CD4-positive, alpha-beta memory T cell (primary cell): ENCODE results near the gene ITPRIP. TPM values are rescaled to one million over a fixed set of nuclear protein-coding genes. Genes with fewer than 3 reads are reported as not detected.

ENCODE experiments used
- CTCF ChIA-PET: fragments of 350-600 bp; sonication (Branson Sonifier 250); formaldehyde crosslinking; loops from one replicate; lab custom pipeline; 2021; ENCODE audit warnings: inconsistent platforms; ENCODE audit not compliant: partially characterized antibody; lab: Charles Lee
- POLR2A ChIA-PET: fragments of 350-600 bp; sonication (Branson Sonifier 250); formaldehyde crosslinking; loops from one replicate; lab custom pipeline; 2021; ENCODE audit not compliant: partially characterized antibody; lab: Charles Lee
- DNase-seq, 5 donors: peaks; one replicate each; pipeline versions ENCODE4 v3.0.0 to v3.0.0-alpha.2; 2020 to 2022; ENCODE audit warnings: mixed read lengths in 1 of 5
- H3K27ac ChIP-seq: one replicate; pipeline ENCODE4 v1.7.0; 2013; ENCODE audit warnings: low read depth, low read length
- H3K27me3 ChIP-seq: 2 replicates; pipeline ENCODE4 v1.7.0; 2013; ENCODE audit warnings: mild to moderate bottlenecking, low read length, moderate library complexity; ENCODE audit not compliant: insufficient read depth
- H3K36me3 ChIP-seq: 2 replicates; pipeline ENCODE4 v1.7.0; 2013; ENCODE audit warnings: mild to moderate bottlenecking, low read length, moderate library complexity; ENCODE audit not compliant: insufficient read depth
- H3K4me1 ChIP-seq: 2 replicates; pipeline ENCODE4 v1.7.0; 2013; ENCODE audit warnings: mild to moderate bottlenecking, low read length, moderate library complexity; ENCODE audit not compliant: insufficient read depth
- H3K4me3 ChIP-seq, 2 donors: one replicate each; pipeline ENCODE4 v1.7.0; 2013; ENCODE audit warnings: low read length in 2 of 2, mild to moderate bottlenecking in 1 of 2
- H3K9me3 ChIP-seq, 2 donors: one replicate each; pipeline ENCODE4 v1.7.0; 2013; ENCODE audit warnings: low read length in 2 of 2, control low read depth in 1 of 2; ENCODE audit not compliant: control insufficient read depth in 1 of 2
- H3K27ac Mint-ChIP-seq, 7 donors: one replicate each; pipeline ENCODE4 v1.8.0; 2020 to 2021; ENCODE audit warnings: mixed read lengths in 7 of 7, mild to moderate bottlenecking in 6 of 7, inconsistent platforms in 3 of 7, moderate library complexity in 3 of 7
- H3K27me3 Mint-ChIP-seq, 2 donors: one replicate each; pipeline ENCODE4 v1.8.0; 2020 to 2021; ENCODE audit warnings: mixed read lengths in 2 of 2
- H3K36me3 Mint-ChIP-seq, 2 donors: one replicate each; pipeline ENCODE4 v1.8.0; 2020 to 2021; ENCODE audit warnings: mixed read lengths in 2 of 2, inconsistent platforms in 1 of 2, mild to moderate bottlenecking in 1 of 2
- H3K4me1 Mint-ChIP-seq, 4 donors: one replicate each; pipeline ENCODE4 v1.8.0; 2020 to 2021; ENCODE audit warnings: mixed read lengths in 4 of 4, mild to moderate bottlenecking in 1 of 4
- H3K4me3 Mint-ChIP-seq, 8 donors: one replicate each; pipeline ENCODE4 v1.8.0; 2020 to 2021; ENCODE audit warnings: mixed read lengths in 8 of 8, mild to moderate bottlenecking in 7 of 8, moderate library complexity in 6 of 8, inconsistent platforms in 3 of 8
- H3K9me3 Mint-ChIP-seq, 8 donors: one replicate each; pipeline ENCODE4 v1.8.0; 2020 to 2021; ENCODE audit warnings: mixed read lengths in 8 of 8, mild to moderate bottlenecking in 5 of 8, inconsistent platforms in 3 of 8, moderate library complexity in 1 of 8
- intact Hi-C: fragments of 100-400 bp; cut with micrococcal nuclease; formaldehyde crosslinking; loops from one replicate; pipeline ENCODE4 v1.15.1; 2023
- polyA plus RNA-seq, 2 donors: library from polyadenylated mRNA; unstranded; fragments of 300-500 nt; fragmentation: Illumina TruSeq; gene quantifications; one replicate each; pipeline ENCODE4 v1.2.3, GENCODE V29; 2021
- total RNA-seq, 2 experiments: library from RNA; stranded (reverse); gene quantifications; one replicate each; pipeline ENCODE4 v1.2.3, GENCODE V29; 2021

The ITPRIP gene
- total and polyA plus RNA-seq, 4 experiments from 2014 or later = 10.3 to 15.7 (median 14.2) TPM

DNA sequence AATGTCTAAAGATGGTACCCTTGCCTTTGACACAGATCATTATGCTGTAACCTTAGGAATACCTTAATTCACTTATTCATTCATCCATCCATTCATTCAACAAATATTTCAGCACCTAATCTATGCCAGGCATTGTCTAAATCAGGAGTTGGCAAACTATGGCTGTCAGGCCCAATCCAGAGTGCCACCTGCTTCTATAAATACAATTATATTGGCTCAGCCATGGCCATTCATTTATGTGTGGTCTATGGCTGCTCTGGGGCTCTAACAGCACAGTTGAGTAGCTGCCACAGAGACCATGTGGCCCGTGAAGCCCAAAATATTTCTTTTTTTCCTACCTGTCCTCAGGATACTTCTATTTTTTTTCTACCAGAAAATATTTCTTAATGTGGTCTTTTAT lies 6.0 kb upstream of the ITPRIP start:
- ChIA-PET POLR2A (no interaction called here), CTCF (interaction anchor here (10.0 to 11.8 kb wide), 2 partner anchors 39 to 51 kb away, joined by 449 to 481 read pairs; no protein-coding TSS in a partner anchor)
- no peak for DNase-seq
- no peak overlapping the region for H3K27ac Mint-ChIP-seq
- no peaks in the 10 kb centered on the region for H3K36me3 Mint-ChIP-seq
- H3K9me3 ChIP-seq = no peaks in the 10 kb centered on the region
- no peak overlapping the region for H3K4me3 ChIP-seq
- H3K4me1 ChIP-seq = peaks cover 12% of the 10 kb centered on the region
- peaks cover 0 to 2% (median 0%) of the 10 kb centered on the region in 8 donors for H3K9me3 Mint-ChIP-seq
- H3K27me3 ChIP-seq = no peaks in the 10 kb centered on the region
- H3K27me3 Mint-ChIP-seq = no peaks in the 10 kb centered on the region
- H3K36me3 ChIP-seq = no peaks in the 10 kb centered on the region
- no peak overlapping the region for H3K27ac ChIP-seq
- H3K4me3 Mint-ChIP-seq = no peak overlapping the region
- H3K4me1 Mint-ChIP-seq = peaks cover 11 to 24% (median 21%) of the 10 kb centered on the region in 4 donors
- intact Hi-C loops = no loop called here

DNA sequence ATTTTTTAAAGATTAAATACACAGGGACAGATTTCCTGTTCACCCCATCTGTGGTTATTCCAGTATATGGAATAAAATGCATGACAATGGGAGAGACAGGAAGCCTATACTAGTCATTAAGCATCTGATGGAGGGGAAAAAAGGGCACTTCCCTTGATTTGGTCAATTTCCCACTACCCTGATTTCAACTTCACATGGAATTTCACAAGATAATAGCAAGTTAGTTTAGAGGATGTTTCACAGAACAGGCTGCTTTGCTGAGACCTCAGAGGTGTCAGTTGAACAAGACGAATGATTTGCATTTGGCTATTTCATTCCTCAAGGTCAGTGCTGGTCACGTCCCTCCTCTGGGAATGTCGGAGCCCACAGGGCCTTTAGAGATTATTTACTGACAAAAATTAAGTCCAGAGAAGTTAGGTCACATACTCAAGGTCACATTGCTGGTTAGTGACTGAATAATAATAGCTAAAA lies 4.7 kb upstream of the ITPRIP start:
- Mint-ChIP-seq H3K9me3 (peaks cover 0 to 2% (median 0%) of the 10 kb centered on the region in 8 donors), H3K27ac (peak overlapping the region in 1 of 7 donors; percentile 16), H3K4me3 (no peak overlapping the region), H3K36me3 (peaks cover 0 to 5% of the 10 kb centered on the region in 2 donors), H3K27me3 (peaks cover 0 to 3% of the 10 kb centered on the region in 2 donors), H3K4me1 (peaks cover 14 to 33% (median 25%) of the 10 kb centered on the region in 4 donors)
- no peak for DNase-seq
- Histone ChIP-seq H3K27me3 (no peaks in the 10 kb centered on the region), H3K9me3 (no peaks in the 10 kb centered on the region), H3K27ac (no peak overlapping the region), H3K4me1 (peaks cover 16% of the 10 kb centered on the region), H3K36me3 (no peaks in the 10 kb centered on the region), H3K4me3 (no peak overlapping the region)
- POLR2A ChIA-PET = interaction anchor here (0.6 to 0.9 kb wide), 3 partner anchors 21 to 37 kb away, joined by 3 to 5 read pairs (median 3); no protein-coding TSS in a partner anchor
- intact Hi-C loops = no loop called here
- CTCF ChIA-PET = interaction anchor here (0.6 to 3.4 kb wide), 4 partner anchors 10 to 51 kb away, joined by 3 to 30 read pairs (median 14); no protein-coding TSS in a partner anchor

DNA sequence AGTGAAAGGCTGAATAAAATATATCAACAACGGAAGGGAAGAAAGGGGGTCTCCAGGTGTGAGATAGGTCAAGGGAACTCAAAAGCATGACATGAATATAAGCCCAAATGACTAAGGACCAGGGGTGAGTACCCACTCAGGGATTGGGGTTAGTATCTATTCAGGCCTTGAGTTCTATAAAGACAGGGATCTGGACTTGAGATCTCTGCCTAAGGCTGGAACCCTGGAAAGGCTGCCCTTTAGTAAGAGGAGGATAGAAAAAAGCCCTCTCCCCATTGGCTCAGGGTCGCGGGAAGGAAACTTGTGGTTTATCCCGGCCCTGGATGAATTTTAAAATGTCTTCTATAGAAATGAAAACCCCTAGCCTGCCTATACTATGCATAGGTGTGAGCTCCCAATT lies 2.4 kb upstream of the ITPRIP start:
- Mint-ChIP-seq H3K36me3 (peaks cover 0 to 10% of the 10 kb centered on the region in 2 donors), H3K4me1 (peaks cover 15 to 42% (median 25%) of the 10 kb centered on the region in 4 donors), H3K9me3 (peaks cover 0 to 2% (median 0%) of the 10 kb centered on the region in 8 donors), H3K27me3 (peaks cover 0 to 3% of the 10 kb centered on the region in 2 donors), H3K4me3 (peak overlapping the region in 1 of 8 donors; percentile 100), H3K27ac (peak overlapping the region in 1 of 7 donors; percentile 98)
- POLR2A ChIA-PET = interaction anchor here (0.9 kb wide), 1 partner anchor 35 kb away, joined by 4 read pairs; no protein-coding TSS in a partner anchor
- intact Hi-C loops = no loop called here
- Histone ChIP-seq H3K4me1 (peaks cover 23% of the 10 kb centered on the region), H3K9me3 (no peaks in the 10 kb centered on the region), H3K27ac (no peak overlapping the region), H3K27me3 (no peaks in the 10 kb centered on the region), H3K36me3 (no peaks in the 10 kb centered on the region), H3K4me3 (no peak overlapping the region)
- CTCF ChIA-PET = interaction anchor here (0.9 to 3.4 kb wide), 7 partner anchors 10 to 66 kb away, joined by 3 to 30 read pairs (median 5); partner anchors contain the start of gene CFAP58
- no peak for DNase-seq

DNA sequence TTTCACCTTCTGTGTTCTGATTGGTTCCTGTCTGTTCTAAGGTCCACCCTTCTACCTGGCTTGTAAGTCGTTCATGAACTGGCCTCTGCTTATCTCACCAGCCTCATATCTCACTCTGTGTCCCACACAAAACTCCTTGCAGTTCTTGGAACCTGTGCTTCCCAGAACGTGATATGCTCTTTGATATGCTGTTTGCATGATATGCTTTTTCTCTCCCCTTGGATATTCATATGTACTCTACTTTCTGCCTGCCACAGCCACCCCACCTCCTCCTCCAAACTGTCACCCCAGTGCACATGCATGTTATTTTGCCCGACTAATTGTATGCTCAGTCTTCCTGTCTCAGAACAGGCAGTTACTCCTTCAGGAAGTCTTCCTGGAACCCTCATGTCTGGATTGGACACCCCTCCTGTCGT lies 1.9 kb upstream of the ITPRIP start:
- Mint-ChIP-seq H3K27me3 (peaks cover 0 to 3% of the 10 kb centered on the region in 2 donors), H3K36me3 (peaks cover 0 to 11% of the 10 kb centered on the region in 2 donors), H3K4me1 (peaks cover 18 to 43% (median 26%) of the 10 kb centered on the region in 4 donors), H3K27ac (peak overlapping the region in 5 of 7 donors; percentile 39 to 98 (median 74)), H3K9me3 (no peaks in the 10 kb centered on the region), H3K4me3 (peak overlapping the region in 6 of 8 donors; percentile 0 to 100 (median 80))
- ChIA-PET CTCF (interaction anchor here (3.0 to 7.1 kb wide), 3 partner anchors 11 to 33 kb away, joined by 25 to 100 read pairs (median 36); partner anchors contain the start of gene CFAP58), POLR2A (interaction anchor here (5.1 kb wide), 1 partner anchor 15 kb away, joined by 179 read pairs; no protein-coding TSS in a partner anchor)
- no peak for DNase-seq
- no peaks in the 10 kb centered on the region for H3K27me3 ChIP-seq
- peaks cover 29% of the 10 kb centered on the region for H3K4me1 ChIP-seq
- intact Hi-C loops = no loop called here
- H3K9me3 ChIP-seq = no peaks in the 10 kb centered on the region
- H3K36me3 ChIP-seq = no peaks in the 10 kb centered on the region
- H3K27ac ChIP-seq = no peak overlapping the region
- H3K4me3 ChIP-seq = no peak overlapping the region

DNA sequence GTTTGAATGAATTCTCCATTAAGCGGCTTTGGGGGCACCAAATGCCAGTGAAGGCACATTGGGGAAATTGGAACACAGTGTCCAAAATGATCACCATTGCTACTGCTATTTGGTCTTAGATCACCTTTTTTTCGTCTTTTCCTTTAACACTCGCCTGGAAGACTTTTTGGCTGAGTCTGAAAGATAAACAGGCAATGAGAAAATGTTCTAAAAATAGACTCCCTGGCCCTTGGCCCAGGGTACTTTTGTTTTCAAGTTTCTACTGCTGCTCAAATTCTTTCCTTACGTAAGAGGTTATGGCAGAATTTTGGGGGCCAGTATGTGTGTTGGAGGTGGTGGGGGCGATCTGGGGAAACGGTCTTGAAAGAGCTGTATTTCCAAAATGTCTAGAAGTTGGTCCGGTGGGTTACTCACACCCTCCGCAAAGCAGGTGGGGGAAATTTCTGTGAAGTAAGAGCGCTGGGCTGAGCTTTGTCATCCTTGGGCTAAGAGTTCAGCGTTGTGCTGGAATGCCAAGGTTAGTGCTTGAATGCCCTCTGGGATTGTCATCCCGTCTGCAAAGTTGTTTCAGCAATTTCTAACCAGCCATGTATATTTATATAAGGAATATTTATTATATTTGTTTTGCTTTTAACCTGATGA lies 1.3 kb upstream of the ITPRIP start:
- Mint-ChIP-seq H3K4me1 (peaks cover 22 to 48% (median 30%) of the 10 kb centered on the region in 4 donors), H3K27ac (peak overlapping the region in 6 of 7 donors; percentile 36 to 99 (median 98)), H3K27me3 (peaks cover 0 to 3% of the 10 kb centered on the region in 2 donors), H3K36me3 (peaks cover 0 to 15% of the 10 kb centered on the region in 2 donors), H3K4me3 (peak overlapping the region; percentile 96 to 100 (median 99)), H3K9me3 (no peaks in the 10 kb centered on the region)
- no peak overlapping the region for H3K27ac ChIP-seq
- ChIA-PET POLR2A (interaction anchor here (1.2 to 6.4 kb wide), 6 partner anchors 7 to 70 kb away, joined by 4 to 179 read pairs (median 28); partner anchors contain the start of genes CFAP58 and GSTO2), CTCF (interaction anchor here (0.7 to 7.1 kb wide), 8 partner anchors 7 to 47 kb away, joined by 3 to 100 read pairs (median 16); partner anchors contain the start of gene CFAP58)
- H3K27me3 ChIP-seq = no peaks in the 10 kb centered on the region
- intact Hi-C loops = loop anchor here (2.0 kb wide), 2 partner anchors 17 to 71 kb away; partner anchors contain the start of gene GSTO2
- no peaks in the 10 kb centered on the region for H3K36me3 ChIP-seq
- DNase-seq = no peak
- peak overlapping the region; percentile 51 to 80 for H3K4me3 ChIP-seq
- H3K4me1 ChIP-seq = peaks cover 34% of the 10 kb centered on the region
- H3K9me3 ChIP-seq = no peaks in the 10 kb centered on the region

DNA sequence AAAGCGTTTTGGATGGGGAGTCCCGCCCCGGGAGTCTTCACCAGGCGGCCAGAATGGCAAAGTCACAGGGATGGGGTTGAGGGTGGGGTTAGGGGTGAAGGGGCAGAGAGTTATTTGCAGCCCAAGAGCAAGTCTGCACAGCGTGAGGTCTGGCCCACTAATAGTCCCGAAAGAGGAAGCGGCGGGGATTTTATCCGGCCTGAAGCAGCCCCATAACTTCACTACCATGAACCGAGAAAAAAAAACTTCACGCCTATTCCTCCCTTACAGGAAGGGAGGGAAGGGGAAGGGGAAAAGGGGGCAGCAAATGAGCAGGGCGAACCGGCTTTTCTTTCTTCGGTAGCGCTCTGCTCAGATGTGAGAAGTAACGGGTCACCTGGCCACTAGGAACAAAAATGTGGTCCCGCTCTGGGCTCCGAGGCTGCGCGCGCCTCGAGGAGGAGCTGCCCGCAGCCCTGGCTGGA lies 712 bp downstream of the ITPRIP start:
- DNase-seq = no peak
- Histone ChIP-seq H3K4me3 (peak overlapping the region; percentile 51 to 80), H3K36me3 (no peaks in the 10 kb centered on the region), H3K9me3 (no peaks in the 10 kb centered on the region), H3K4me1 (peaks cover 54% of the 10 kb centered on the region), H3K27me3 (no peaks in the 10 kb centered on the region), H3K27ac (peak overlapping the region; percentile 83)
- Mint-ChIP-seq H3K4me3 (peak overlapping the region; percentile 96 to 100 (median 99)), H3K4me1 (peaks cover 34 to 68% (median 47%) of the 10 kb centered on the region in 4 donors), H3K27ac (peak overlapping the region; percentile 86 to 99 (median 94)), H3K27me3 (peaks cover 0 to 3% of the 10 kb centered on the region in 2 donors), H3K9me3 (no peaks in the 10 kb centered on the region), H3K36me3 (peaks cover 0 to 25% of the 10 kb centered on the region in 2 donors)
- POLR2A ChIA-PET = interaction anchor here (1.3 to 6.4 kb wide), 8 partner anchors 10 to 216 kb away, joined by 3 to 179 read pairs (median 12); partner anchors contain the start of genes CFAP58, GSTO1, GSTO2 and SFR1
- CTCF ChIA-PET = interaction anchor here (0.7 to 7.1 kb wide), 13 partner anchors 8 to 83 kb away, joined by 3 to 100 read pairs (median 6); partner anchors contain the start of genes CFAP58 and GSTO1
- intact Hi-C loops = no loop called here
